ENCODE results near the gene SDK1.

Gene SDK1

GRCh38 chr7:4174451-4174850 lies 873.4 kb downstream of the SDK1 start:
- no peak for DNase-seq

- no peak for DNase-seq
Observed at GRCh38 chr7:4174884-4175283, 873.8 kb downstream of the SDK1 start.

- no peak for DNase-seq
Observed at GRCh38 chr7:4175346-4175973, 874.4 kb downstream of the SDK1 start.

- DNase-seq = no peak
Observed at GRCh38 chr7:4177001-4177400, 875.9 kb downstream of the SDK1 start.

- DNase-seq = no peak
Observed at GRCh38 chr7:4178416-4178815, 877.4 kb downstream of the SDK1 start.

- DNase-seq = no peak
Observed at GRCh38 chr7:4178916-4179687, 878.0 kb downstream of the SDK1 start.

GRCh38 chr7:4179688-4180380 lies 878.8 kb downstream of the SDK1 start:
- DNase-seq = no peak

GRCh38 chr7:4181446-4181845 lies 880.4 kb downstream of the SDK1 start:
- DNase-seq = no peak

GRCh38 chr7:4182605-4183300 lies 881.7 kb downstream of the SDK1 start:
- no peak for DNase-seq

GRCh38 chr7:4184653-4185052 lies 883.6 kb downstream of the SDK1 start:
- DNase-seq = no peak

GRCh38 chr7:4185136-4185535 lies 884.1 kb downstream of the SDK1 start:
- DNase-seq = no peak

- no peak for DNase-seq
Observed at GRCh38 chr7:4185721-4186512, 884.9 kb downstream of the SDK1 start.

GRCh38 chr7:4186513-4186780 lies 885.4 kb downstream of the SDK1 start:
- no peak for DNase-seq

- no peak for DNase-seq
Observed at GRCh38 chr7:4188651-4189050, 887.6 kb downstream of the SDK1 start.

GRCh38 chr7:4189131-4189570 lies 888.1 kb downstream of the SDK1 start:
- peak; percentile 58 for DNase-seq

- peak; percentile 18 for DNase-seq
Observed at GRCh38 chr7:4190010-4190981, 889.2 kb downstream of the SDK1 start.

GRCh38 chr7:4191046-4191445 lies 890.0 kb downstream of the SDK1 start:
- no peak for DNase-seq

GRCh38 chr7:4191525-4191924 lies 890.5 kb downstream of the SDK1 start:
- DNase-seq = no peak

- no peak for DNase-seq
Observed at GRCh38 chr7:4195660-4196059, 894.6 kb downstream of the SDK1 start.

GRCh38 chr7:4196121-4196819 lies 895.2 kb downstream of the SDK1 start:
- no peak for DNase-seq

GRCh38 chr7:4198301-4198700 lies 897.2 kb downstream of the SDK1 start:
- DNase-seq = no peak

Measured in NCI-H2171 (cell line).